Neural cell (in vitro differentiated cells): ENCODE results near the gene DUSP5. TPM values are rescaled to one million over a fixed set of nuclear protein-coding genes. Genes with fewer than 3 reads are reported as not detected.

Source experiments
- H2AFZ ChIP-seq: fragments of 200-600, 300-800 bp; sonication (generic), shearing (Covaris generic); 2 replicates; pipeline ENCODE4 v1.6.0; 2014; ENCODE audit warnings: low read depth, mild to moderate bottlenecking, antibody characterized with exemption, low read length, moderate library complexity
- H3F3A ChIP-seq: fragments of 200-600 bp; shearing (Covaris generic); 2 replicates; pipeline ENCODE4 v1.6.1; 2016; ENCODE audit warnings: mild to moderate bottlenecking, moderate library complexity, mixed read lengths, antibody characterized with exemption, low read length; ENCODE audit not compliant: insufficient read depth, poor library complexity, severe bottlenecking
- H3K27ac ChIP-seq: fragments of 200-600, 300-800 bp; sonication (generic), shearing (Covaris generic); 2 replicates; pipeline ENCODE4 v1.5.1; 2014; ENCODE audit warnings: mild to moderate bottlenecking, low read length, moderate library complexity
- H3K27me3 ChIP-seq: fragments of 300-800, 200-600 bp; sonication (generic), shearing (Covaris generic); 2 replicates; pipeline ENCODE4 v1.6.0; 2014; ENCODE audit warnings: mild to moderate bottlenecking, low read depth, low read length, moderate library complexity; ENCODE audit not compliant: insufficient read depth
- H3K36me3 ChIP-seq: fragments of 300-800, 200-600 bp; sonication (generic), shearing (Covaris generic); 2 replicates; pipeline ENCODE4 v1.5.1; 2014; ENCODE audit warnings: mild to moderate bottlenecking, antibody characterized with exemption, low read length, moderate library complexity; ENCODE audit not compliant: insufficient read depth
- H3K4me2 ChIP-seq: fragments of 300-800, 200-600 bp; sonication (generic), shearing (Covaris generic); 2 replicates; pipeline ENCODE4 v1.6.0; 2014; ENCODE audit warnings: mild to moderate bottlenecking, low read length
- H3K4me3 ChIP-seq: fragments of 300-800, 200-600 bp; sonication (generic), shearing (Covaris generic); 2 replicates; pipeline ENCODE4 v1.5.1; 2014; ENCODE audit warnings: mild to moderate bottlenecking, low read length, moderate library complexity
- H3K79me2 ChIP-seq: fragments of 200-600 bp; shearing (Covaris generic); replicated peaks from 2 replicates; pipeline ENCODE4 v1.6.0; 2014; ENCODE audit warnings: mild to moderate bottlenecking, low read length, moderate library complexity; ENCODE audit not compliant: insufficient read depth
- H3K9ac ChIP-seq: fragments of 300-800, 200-600 bp; sonication (generic), shearing (Covaris generic); 2 replicates; pipeline ENCODE4 v1.6.1; 2016; ENCODE audit warnings: mild to moderate bottlenecking, low read length, mixed read lengths
- H3K9me2 ChIP-seq: fragments of 200-600 bp; shearing (Covaris generic); 2 replicates; pipeline ENCODE4 v1.6.1; 2016; ENCODE audit warnings: mild to moderate bottlenecking, low read length, mixed read lengths; ENCODE audit not compliant: insufficient read depth
- H3K9me3 ChIP-seq: fragments of 200-600, 300-800 bp; sonication (generic), shearing (Covaris generic); 2 replicates; pipeline ENCODE4 v1.6.1; 2016; ENCODE audit warnings: mild to moderate bottlenecking, mixed run types, low read length, moderate library complexity, mixed read lengths
- H4K20me1 ChIP-seq: fragments of 200-600 bp; shearing (Covaris generic); 2 replicates; pipeline ENCODE4 v1.6.1; 2016; ENCODE audit warnings: mild to moderate bottlenecking, mixed run types; ENCODE audit not compliant: insufficient read depth
- EP300 ChIP-seq: fragments of 450-650 bp; conservative IDR thresholded peaks from 2 replicates; pipeline ENCODE4 v1.6.1; 2014; ENCODE audit warnings: antibody characterized with exemption, mild to moderate bottlenecking, moderate library complexity; ENCODE audit not compliant: poor library complexity, severe bottlenecking
- EZH2 ChIP-seq: fragments of 200-600, 300-800 bp; shearing (Covaris generic), sonication (generic); IDR thresholded peaks from 2 replicates; pipeline ENCODE4 v1.6.1; 2014; ENCODE audit warnings: antibody characterized with exemption, low read length, borderline replicate concordance, mild to moderate bottlenecking; ENCODE audit not compliant: insufficient read depth, poor library complexity, severe bottlenecking
- MXI1 ChIP-seq: fragments of 450-650 bp; conservative IDR thresholded peaks from 2 replicates; pipeline ENCODE4 v1.6.1; 2014; ENCODE audit warnings: antibody characterized with exemption, mild to moderate bottlenecking; ENCODE audit not compliant: poor library complexity, severe bottlenecking
- POLR2AphosphoS5 ChIP-seq: IDR thresholded peaks from 2 replicates; pipeline ENCODE4 v1.6.1; 2012
- RAD21 ChIP-seq: fragments of 450-650 bp; conservative IDR thresholded peaks from 2 replicates; pipeline ENCODE4 v1.6.1; 2014; ENCODE audit warnings: antibody characterized with exemption, mild to moderate bottlenecking, moderate library complexity
- SMC3 ChIP-seq: fragments of 450-650 bp; conservative IDR thresholded peaks from 2 replicates; pipeline ENCODE4 v1.6.1; 2014; ENCODE audit warnings: antibody characterized with exemption, mild to moderate bottlenecking, moderate library complexity; ENCODE audit not compliant: poor library complexity
- TAF1 ChIP-seq: IDR thresholded peaks from 2 replicates; pipeline ENCODE4 v1.6.1; 2012; ENCODE audit warnings: low read depth
- polyA plus RNA-seq: library from polyadenylated mRNA; depleted of rRNA; stranded (reverse); fragments of >200 nt; gene quantifications from 2 replicates; pipeline ENCODE4 v1.2.3, GENCODE V29; 2014
- TF ChIP-seq, protein P1 (sequence below): IDR thresholded peaks from 2 replicates; pipeline ENCODE4 v1.6.1; 2012; ENCODE audit warnings: borderline replicate concordance
- TF ChIP-seq, protein P2 (sequence below): fragments of 450-650 bp; IDR thresholded peaks from 2 replicates; pipeline ENCODE4 v1.5.1; 2014; ENCODE audit warnings: antibody characterized with exemption, mild to moderate bottlenecking, moderate library complexity; ENCODE audit not compliant: poor library complexity, severe bottlenecking

The DUSP5 gene
- polyA plus RNA-seq, 1 donor from 2014 or later, result 2.2 TPM

DNA sequence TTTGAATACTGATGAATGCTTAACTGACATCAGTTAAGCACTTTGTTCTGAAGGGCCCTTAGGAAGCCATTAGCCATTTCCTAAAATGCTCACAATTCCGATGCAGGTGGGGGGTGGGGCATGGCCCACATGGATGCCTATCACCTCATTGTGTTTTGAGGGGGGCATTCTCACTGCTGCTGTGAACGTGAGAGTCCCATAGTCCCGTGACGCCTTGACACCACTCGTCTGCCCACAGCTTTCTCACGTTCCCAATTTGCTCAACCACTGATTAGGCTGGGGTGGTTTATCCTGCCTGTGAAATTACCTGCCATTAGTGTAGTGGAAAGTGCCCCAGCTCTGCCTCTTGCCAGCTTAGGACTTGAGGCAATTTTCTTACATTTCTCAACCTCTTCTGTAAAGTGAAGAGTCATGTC lies 31.9 kb downstream of the DUSP5 start:
- TF ChIP-seq RAD21 (no peak), EZH2 (no peak), SMC3 (no peak), MXI1 (no peak), POLR2AphosphoS5 (no peak), TAF1 (no peak)
- TF ChIP-seq, protein P1, sequence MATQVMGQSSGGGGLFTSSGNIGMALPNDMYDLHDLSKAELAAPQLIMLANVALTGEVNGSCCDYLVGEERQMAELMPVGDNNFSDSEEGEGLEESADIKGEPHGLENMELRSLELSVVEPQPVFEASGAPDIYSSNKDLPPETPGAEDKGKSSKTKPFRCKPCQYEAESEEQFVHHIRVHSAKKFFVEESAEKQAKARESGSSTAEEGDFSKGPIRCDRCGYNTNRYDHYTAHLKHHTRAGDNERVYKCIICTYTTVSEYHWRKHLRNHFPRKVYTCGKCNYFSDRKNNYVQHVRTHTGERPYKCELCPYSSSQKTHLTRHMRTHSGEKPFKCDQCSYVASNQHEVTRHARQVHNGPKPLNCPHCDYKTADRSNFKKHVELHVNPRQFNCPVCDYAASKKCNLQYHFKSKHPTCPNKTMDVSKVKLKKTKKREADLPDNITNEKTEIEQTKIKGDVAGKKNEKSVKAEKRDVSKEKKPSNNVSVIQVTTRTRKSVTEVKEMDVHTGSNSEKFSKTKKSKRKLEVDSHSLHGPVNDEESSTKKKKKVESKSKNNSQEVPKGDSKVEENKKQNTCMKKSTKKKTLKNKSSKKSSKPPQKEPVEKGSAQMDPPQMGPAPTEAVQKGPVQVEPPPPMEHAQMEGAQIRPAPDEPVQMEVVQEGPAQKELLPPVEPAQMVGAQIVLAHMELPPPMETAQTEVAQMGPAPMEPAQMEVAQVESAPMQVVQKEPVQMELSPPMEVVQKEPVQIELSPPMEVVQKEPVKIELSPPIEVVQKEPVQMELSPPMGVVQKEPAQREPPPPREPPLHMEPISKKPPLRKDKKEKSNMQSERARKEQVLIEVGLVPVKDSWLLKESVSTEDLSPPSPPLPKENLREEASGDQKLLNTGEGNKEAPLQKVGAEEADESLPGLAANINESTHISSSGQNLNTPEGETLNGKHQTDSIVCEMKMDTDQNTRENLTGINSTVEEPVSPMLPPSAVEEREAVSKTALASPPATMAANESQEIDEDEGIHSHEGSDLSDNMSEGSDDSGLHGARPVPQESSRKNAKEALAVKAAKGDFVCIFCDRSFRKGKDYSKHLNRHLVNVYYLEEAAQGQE, result no peak
- TF ChIP-seq, protein P2, sequence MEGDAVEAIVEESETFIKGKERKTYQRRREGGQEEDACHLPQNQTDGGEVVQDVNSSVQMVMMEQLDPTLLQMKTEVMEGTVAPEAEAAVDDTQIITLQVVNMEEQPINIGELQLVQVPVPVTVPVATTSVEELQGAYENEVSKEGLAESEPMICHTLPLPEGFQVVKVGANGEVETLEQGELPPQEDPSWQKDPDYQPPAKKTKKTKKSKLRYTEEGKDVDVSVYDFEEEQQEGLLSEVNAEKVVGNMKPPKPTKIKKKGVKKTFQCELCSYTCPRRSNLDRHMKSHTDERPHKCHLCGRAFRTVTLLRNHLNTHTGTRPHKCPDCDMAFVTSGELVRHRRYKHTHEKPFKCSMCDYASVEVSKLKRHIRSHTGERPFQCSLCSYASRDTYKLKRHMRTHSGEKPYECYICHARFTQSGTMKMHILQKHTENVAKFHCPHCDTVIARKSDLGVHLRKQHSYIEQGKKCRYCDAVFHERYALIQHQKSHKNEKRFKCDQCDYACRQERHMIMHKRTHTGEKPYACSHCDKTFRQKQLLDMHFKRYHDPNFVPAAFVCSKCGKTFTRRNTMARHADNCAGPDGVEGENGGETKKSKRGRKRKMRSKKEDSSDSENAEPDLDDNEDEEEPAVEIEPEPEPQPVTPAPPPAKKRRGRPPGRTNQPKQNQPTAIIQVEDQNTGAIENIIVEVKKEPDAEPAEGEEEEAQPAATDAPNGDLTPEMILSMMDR, result no peak
- no peaks in the 10 kb centered on the region for H3K9me2 ChIP-seq
- H4K20me1 ChIP-seq, result no peaks in the 10 kb centered on the region
- H3F3A ChIP-seq, result no peaks in the 10 kb centered on the region
- H3K9me3 ChIP-seq, result no peaks in the 10 kb centered on the region
- no peak overlapping the region for H3K4me3 ChIP-seq
- no peaks in the 10 kb centered on the region for H3K36me3 ChIP-seq
- H3K27ac ChIP-seq, result no peak overlapping the region
- H3K4me2 ChIP-seq, result no peak overlapping the region
- H3K79me2 ChIP-seq, result no peaks in the 10 kb centered on the region
- no peak overlapping the region for H2AFZ ChIP-seq
- H3K9ac ChIP-seq, result no peak overlapping the region
- H3K27me3 ChIP-seq, result peaks cover 3% of the 10 kb centered on the region

DNA sequence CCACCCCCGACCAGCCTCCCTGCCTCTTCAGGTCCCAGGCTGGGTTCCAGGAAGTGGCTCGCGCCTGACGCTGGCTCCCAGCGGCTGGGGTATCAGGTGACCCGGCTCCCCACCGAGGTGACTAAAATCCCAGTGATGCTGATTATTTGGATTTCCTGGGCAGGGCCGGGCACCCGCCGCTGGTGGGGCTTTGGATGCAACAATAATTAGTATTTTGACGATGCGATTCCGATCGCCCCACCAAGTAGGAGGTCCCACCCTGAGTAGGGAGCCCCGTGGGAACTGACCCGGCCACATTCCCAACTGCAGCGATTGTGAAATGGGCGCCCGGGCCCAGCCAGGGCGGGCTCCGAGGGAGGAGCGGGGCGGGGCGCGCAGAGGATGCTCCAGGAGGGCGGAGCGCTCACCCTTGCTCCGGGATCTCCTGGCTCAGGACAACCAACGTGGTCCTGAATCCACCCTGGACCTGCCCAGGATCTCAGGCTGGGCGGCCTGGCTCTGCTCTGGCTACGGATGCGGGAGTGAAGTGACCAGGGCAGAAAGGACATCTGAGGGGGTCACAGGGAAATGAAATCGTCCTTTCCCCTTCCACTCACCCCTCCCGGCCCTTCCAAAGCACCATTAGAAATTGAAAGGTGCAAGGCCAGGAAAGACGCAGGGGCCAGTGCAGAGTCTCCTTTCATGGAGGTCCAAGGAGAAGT lies 32.6 kb downstream of the DUSP5 start:
- Histone ChIP-seq H3K27me3 (peaks cover 3% of the 10 kb centered on the region), H3K79me2 (no peaks in the 10 kb centered on the region), H3K4me2 (no peak overlapping the region), H3K36me3 (no peaks in the 10 kb centered on the region), H3F3A (no peaks in the 10 kb centered on the region), H4K20me1 (no peaks in the 10 kb centered on the region), H3K9ac (no peak overlapping the region), H2AFZ (no peak overlapping the region), H3K9me3 (no peaks in the 10 kb centered on the region), H3K9me2 (no peaks in the 10 kb centered on the region), H3K27ac (no peak overlapping the region), H3K4me3 (no peak overlapping the region)
- TF ChIP-seq, protein P1, result no peak
- no peak for TF ChIP-seq MXI1
- TF ChIP-seq, protein P2, result no peak
- TF ChIP-seq EP300, result no peak
- TF ChIP-seq TAF1, result no peak
- TF ChIP-seq RAD21, result no peak
- no peak for TF ChIP-seq SMC3
- TF ChIP-seq POLR2AphosphoS5, result no peak
- no peak for TF ChIP-seq EZH2
